Ishikawa (cell line): ENCODE data around the gene ALDH1L1.

ENCODE experiments used
- CEBPB ChIP-seq: IDR thresholded peaks from 2 replicates; pipeline ENCODE4 v1.6.1; 2012
- CREB1 ChIP-seq: IDR thresholded peaks from 2 replicates; pipeline ENCODE4 v1.6.1; 2012; ENCODE audit warnings: low read depth
- EGR1 ChIP-seq: IDR thresholded peaks from 2 replicates; pipeline ENCODE4 v1.6.1; 2012
- EP300 ChIP-seq: IDR thresholded peaks from 2 replicates; pipeline ENCODE4 v1.6.1; 2012; ENCODE audit warnings: borderline replicate concordance
- FOXM1 ChIP-seq: IDR thresholded peaks from 2 replicates; pipeline ENCODE4 v1.6.1; 2012; ENCODE audit warnings: low read depth, borderline replicate concordance
- NFIC ChIP-seq: IDR thresholded peaks from 2 replicates; pipeline ENCODE4 v1.6.1; 2012
- RAD21 ChIP-seq: IDR thresholded peaks from 2 replicates; pipeline ENCODE4 v1.6.1; 2012; ENCODE audit warnings: low read depth
- TAF1 ChIP-seq: IDR thresholded peaks from 2 replicates; pipeline ENCODE4 v1.6.1; 2012; ENCODE audit warnings: low read depth, mild to moderate bottlenecking
- TCF12 ChIP-seq: IDR thresholded peaks from 2 replicates; pipeline ENCODE4 v1.6.1; 2012; ENCODE audit warnings: low read depth
- TEAD4 ChIP-seq: IDR thresholded peaks from 2 replicates; pipeline ENCODE4 v1.6.1; 2012
- YY1 ChIP-seq: IDR thresholded peaks from 2 replicates; pipeline ENCODE4 v1.6.1; 2012; ENCODE audit warnings: low read depth
- ZBTB7A ChIP-seq: IDR thresholded peaks from 2 replicates; pipeline ENCODE4 v1.6.1; 2012; ENCODE audit warnings: low read depth
- TF ChIP-seq, protein P1 (sequence below): IDR thresholded peaks from 2 replicates; pipeline ENCODE4 v1.6.1; 2012
- TF ChIP-seq, protein P2 (sequence below): IDR thresholded peaks from 2 replicates; pipeline ENCODE4 v1.6.1; 2012; ENCODE audit warnings: low read depth, mild to moderate bottlenecking
- TF ChIP-seq, protein P3 (sequence below): IDR thresholded peaks from 2 replicates; pipeline ENCODE4 v1.6.1; 2012

ALDH1L1 gene

DNA sequence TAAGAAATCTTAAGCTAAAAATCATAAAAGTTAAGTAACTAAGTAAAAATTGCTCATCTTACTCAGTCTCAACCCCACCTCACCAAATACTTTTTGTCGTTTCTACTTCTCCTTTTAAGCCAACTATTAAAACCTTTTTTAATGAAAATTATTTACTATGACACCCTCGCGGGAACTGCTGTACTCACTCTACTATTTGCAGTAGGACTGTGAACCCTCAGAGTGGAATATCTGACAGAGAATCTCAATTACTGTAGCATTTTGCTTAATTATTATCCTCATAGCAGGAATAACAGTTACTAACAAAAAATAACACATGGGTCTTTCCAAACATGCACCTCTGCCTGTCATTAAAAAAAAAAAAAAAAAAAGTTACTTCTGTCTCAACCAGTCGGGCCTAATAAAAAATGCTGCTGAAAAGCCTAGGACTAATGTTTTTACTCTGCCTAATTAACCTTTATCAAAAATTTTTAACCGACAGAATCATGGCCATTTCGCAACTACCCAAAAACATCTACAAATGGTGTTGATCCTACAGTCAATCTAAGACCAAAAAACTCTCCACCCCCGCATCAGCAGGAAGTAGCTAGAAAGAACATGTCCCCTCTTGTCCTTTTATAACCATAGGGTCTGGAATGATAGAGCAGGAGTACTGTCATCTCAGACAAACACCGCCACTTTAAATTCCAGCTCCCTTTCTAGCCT, 10.2 kb downstream of the ALDH1L1 start:
- TF ChIP-seq FOXM1 = no peak
- TF ChIP-seq EGR1 = no peak

DNA sequence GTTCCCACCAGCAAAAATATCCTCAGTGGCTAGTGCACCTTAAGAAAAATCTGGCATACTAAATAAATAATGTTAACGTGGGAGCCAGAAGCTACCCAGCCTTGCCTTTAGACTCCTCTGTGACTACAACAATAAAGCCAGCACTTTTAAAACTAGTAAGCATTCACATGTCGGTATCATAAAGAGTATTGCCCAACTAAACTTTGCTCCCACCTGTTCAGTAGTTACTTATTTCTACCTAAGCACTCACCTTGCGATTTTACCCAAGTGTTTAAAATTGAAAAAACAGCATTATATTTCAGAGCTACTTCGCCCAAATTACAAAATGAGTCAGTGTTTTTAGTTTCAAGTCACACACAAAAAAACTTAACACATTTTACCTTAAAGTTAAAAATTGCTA, 12.8 kb downstream of the ALDH1L1 start:
- TF ChIP-seq YY1 (no peak), TCF12 (no peak), TAF1 (no peak), EGR1 (no peak), RAD21 (no peak), CEBPB (no peak), CREB1 (no peak), NFIC (no peak), TEAD4 (no peak), FOXM1 (no peak), EP300 (no peak), ZBTB7A (no peak)
- TF ChIP-seq, protein P1, sequence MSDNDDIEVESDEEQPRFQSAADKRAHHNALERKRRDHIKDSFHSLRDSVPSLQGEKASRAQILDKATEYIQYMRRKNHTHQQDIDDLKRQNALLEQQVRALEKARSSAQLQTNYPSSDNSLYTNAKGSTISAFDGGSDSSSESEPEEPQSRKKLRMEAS = no peak
- TF ChIP-seq, protein P2, sequence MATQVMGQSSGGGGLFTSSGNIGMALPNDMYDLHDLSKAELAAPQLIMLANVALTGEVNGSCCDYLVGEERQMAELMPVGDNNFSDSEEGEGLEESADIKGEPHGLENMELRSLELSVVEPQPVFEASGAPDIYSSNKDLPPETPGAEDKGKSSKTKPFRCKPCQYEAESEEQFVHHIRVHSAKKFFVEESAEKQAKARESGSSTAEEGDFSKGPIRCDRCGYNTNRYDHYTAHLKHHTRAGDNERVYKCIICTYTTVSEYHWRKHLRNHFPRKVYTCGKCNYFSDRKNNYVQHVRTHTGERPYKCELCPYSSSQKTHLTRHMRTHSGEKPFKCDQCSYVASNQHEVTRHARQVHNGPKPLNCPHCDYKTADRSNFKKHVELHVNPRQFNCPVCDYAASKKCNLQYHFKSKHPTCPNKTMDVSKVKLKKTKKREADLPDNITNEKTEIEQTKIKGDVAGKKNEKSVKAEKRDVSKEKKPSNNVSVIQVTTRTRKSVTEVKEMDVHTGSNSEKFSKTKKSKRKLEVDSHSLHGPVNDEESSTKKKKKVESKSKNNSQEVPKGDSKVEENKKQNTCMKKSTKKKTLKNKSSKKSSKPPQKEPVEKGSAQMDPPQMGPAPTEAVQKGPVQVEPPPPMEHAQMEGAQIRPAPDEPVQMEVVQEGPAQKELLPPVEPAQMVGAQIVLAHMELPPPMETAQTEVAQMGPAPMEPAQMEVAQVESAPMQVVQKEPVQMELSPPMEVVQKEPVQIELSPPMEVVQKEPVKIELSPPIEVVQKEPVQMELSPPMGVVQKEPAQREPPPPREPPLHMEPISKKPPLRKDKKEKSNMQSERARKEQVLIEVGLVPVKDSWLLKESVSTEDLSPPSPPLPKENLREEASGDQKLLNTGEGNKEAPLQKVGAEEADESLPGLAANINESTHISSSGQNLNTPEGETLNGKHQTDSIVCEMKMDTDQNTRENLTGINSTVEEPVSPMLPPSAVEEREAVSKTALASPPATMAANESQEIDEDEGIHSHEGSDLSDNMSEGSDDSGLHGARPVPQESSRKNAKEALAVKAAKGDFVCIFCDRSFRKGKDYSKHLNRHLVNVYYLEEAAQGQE = no peak
- TF ChIP-seq, protein P3, sequence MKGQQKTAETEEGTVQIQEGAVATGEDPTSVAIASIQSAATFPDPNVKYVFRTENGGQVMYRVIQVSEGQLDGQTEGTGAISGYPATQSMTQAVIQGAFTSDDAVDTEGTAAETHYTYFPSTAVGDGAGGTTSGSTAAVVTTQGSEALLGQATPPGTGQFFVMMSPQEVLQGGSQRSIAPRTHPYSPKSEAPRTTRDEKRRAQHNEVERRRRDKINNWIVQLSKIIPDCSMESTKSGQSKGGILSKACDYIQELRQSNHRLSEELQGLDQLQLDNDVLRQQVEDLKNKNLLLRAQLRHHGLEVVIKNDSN = no peak

DNA sequence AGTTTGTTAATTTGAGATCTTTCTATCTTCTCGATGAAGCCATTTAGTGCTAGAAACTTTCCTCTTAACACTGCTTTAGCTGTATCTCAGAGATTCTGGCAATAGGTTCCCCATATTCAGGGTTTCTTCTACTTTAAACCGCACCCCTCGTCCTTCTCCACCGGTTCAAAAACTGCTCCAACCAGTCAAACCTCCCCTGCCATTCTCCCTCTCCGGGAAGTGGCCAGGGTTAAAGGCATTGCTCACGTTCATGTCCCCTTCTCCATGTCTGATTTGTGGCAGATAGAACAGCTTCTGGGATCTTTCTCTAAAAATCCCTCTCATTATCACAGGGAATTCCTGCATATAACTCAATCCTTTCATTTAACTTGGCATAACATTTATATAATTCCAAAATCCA, 14.4 kb downstream of the ALDH1L1 start:
- no peak for TF ChIP-seq EGR1
- TF ChIP-seq EP300 = no peak
- no peak for TF ChIP-seq NFIC
- TF ChIP-seq, protein P2 = no peak
- TF ChIP-seq, protein P1 = no peak
- TF ChIP-seq CREB1 = no peak
- no peak for TF ChIP-seq YY1
- TF ChIP-seq FOXM1 = no peak
- TF ChIP-seq ZBTB7A = no peak
- TF ChIP-seq TCF12 = no peak
- TF ChIP-seq CEBPB = no peak
- no peak for TF ChIP-seq TEAD4
- no peak for TF ChIP-seq TAF1
- TF ChIP-seq, protein P3 = no peak
- TF ChIP-seq RAD21 = no peak

DNA sequence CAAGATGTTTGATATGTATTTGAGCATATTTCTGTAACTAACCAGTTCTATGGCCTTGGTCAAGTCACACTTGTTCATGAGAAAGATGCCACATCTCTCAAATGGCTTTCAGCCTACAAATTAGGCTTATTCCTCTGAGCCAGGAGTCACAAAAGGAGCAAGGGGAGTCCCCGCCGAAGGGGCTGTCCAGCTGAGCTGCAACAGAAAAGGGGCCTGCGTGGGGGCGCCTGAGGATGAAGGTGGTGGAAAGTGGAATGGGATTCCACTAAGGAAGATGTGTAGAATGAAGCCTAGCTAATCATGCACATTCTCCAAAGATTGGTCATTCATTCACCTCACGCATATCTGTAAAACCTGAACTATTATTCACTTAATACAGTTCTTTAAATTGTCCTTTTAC, 19.1 kb downstream of the ALDH1L1 start:
- TF ChIP-seq TAF1 (no peak), NFIC (no peak), CREB1 (no peak), YY1 (no peak)
- TF ChIP-seq, protein P2 = no peak
